ENCODE results near the gene SULT1A4.
"Not testable (repeated sequence)": the region's sequence is repeated elsewhere in the genome, so short reads cannot be mapped to it uniquely, and the experiment has no call there.

The SULT1A4 gene

GRCh38 chr16:29459706-29460646 is at the start of gene SULT1A4:
Gene SULT1A4, plus strand, starts transcription at chr16:29459913. Its CDS starts 1,473 bp downstream, at chr16:29461386.
- H3K4me3 ChIP-seq (ENCODE audit: low read depth, low read length); in situ Hi-C loops (cut with HindIII; ENCODE audit: low sequenced_read_pairs); DNase-seq (ENCODE audit: low read depth, low spot score): not testable (repeated sequence)

GRCh38 chr16:29423587-29423986 is 36.1 kb upstream of the SULT1A4 start:
- in situ Hi-C loops (cut with HindIII; ENCODE audit: low sequenced_read_pairs); DNase-seq (ENCODE audit: low read depth, low spot score); H3K4me3 ChIP-seq (ENCODE audit: low read depth, low read length): not testable (repeated sequence)

- H3K4me3 ChIP-seq (ENCODE audit: low read depth, low read length); in situ Hi-C loops (cut with HindIII; ENCODE audit: low sequenced_read_pairs); DNase-seq (ENCODE audit: low read depth, low spot score): not testable (repeated sequence)
Measured at GRCh38 chr16:29425390-29425789, 34.3 kb upstream of the SULT1A4 start.

- in situ Hi-C loops (cut with HindIII; ENCODE audit: low sequenced_read_pairs); DNase-seq (ENCODE audit: low read depth, low spot score); H3K4me3 ChIP-seq (ENCODE audit: low read depth, low read length): not testable (repeated sequence)
Measured at GRCh38 chr16:29453754-29454153, 6.0 kb upstream of the SULT1A4 start.

- in situ Hi-C loops (cut with HindIII; ENCODE audit: low sequenced_read_pairs); H3K4me3 ChIP-seq (ENCODE audit: low read depth, low read length); DNase-seq (ENCODE audit: low read depth, low spot score): not testable (repeated sequence)
Measured at GRCh38 chr16:29454269-29454668, 5.4 kb upstream of the SULT1A4 start, which contains the start of the genes BOLA2 and SLX1B. Gene BOLA2, minus strand, starts transcription at chr16:29454351. Its CDS starts 98 bp downstream, at chr16:29454253. Gene SLX1B, plus strand, starts transcription at chr16:29454533.

- in situ Hi-C loops (cut with HindIII; ENCODE audit: low sequenced_read_pairs); DNase-seq (ENCODE audit: low read depth, low spot score); H3K4me3 ChIP-seq (ENCODE audit: low read depth, low read length): not testable (repeated sequence)
Measured at GRCh38 chr16:29454828-29455227, 4.9 kb upstream of the SULT1A4 start.

- in situ Hi-C loops (cut with HindIII; ENCODE audit: low sequenced_read_pairs); DNase-seq (ENCODE audit: low read depth, low spot score); H3K4me3 ChIP-seq (ENCODE audit: low read depth, low read length): not testable (repeated sequence)
Measured at GRCh38 chr16:29457660-29458059, 2.1 kb upstream of the SULT1A4 start.

- in situ Hi-C loops (cut with HindIII; ENCODE audit: low sequenced_read_pairs); H3K4me3 ChIP-seq (ENCODE audit: low read depth, low read length); DNase-seq (ENCODE audit: low read depth, low spot score): not testable (repeated sequence)
Measured at GRCh38 chr16:29460647-29461030, 926 bp downstream of the SULT1A4 start.

GRCh38 chr16:29465985-29466824 is 6.5 kb downstream of the SULT1A4 start:
- H3K4me3 ChIP-seq (ENCODE audit: low read depth, low read length); in situ Hi-C loops (cut with HindIII; ENCODE audit: low sequenced_read_pairs); DNase-seq (ENCODE audit: low read depth, low spot score): not testable (repeated sequence)

- H3K4me3 ChIP-seq (ENCODE audit: low read depth, low read length); in situ Hi-C loops (cut with HindIII; ENCODE audit: low sequenced_read_pairs); DNase-seq (ENCODE audit: low read depth, low spot score): not testable (repeated sequence)
Measured at GRCh38 chr16:29466904-29467303, 7.2 kb downstream of the SULT1A4 start.

- H3K4me3 ChIP-seq (ENCODE audit: low read depth, low read length); DNase-seq (ENCODE audit: low read depth, low spot score); in situ Hi-C loops (cut with HindIII; ENCODE audit: low sequenced_read_pairs): not testable (repeated sequence)
Measured at GRCh38 chr16:29467654-29468366, 8.1 kb downstream of the SULT1A4 start.

GRCh38 chr16:29469660-29470059 is 9.9 kb downstream of the SULT1A4 start:
- DNase-seq (ENCODE audit: low read depth, low spot score); H3K4me3 ChIP-seq (ENCODE audit: low read depth, low read length); in situ Hi-C loops (cut with HindIII; ENCODE audit: low sequenced_read_pairs): not testable (repeated sequence)

GRCh38 chr16:29472065-29472464 is 12.4 kb downstream of the SULT1A4 start:
- in situ Hi-C loops (cut with HindIII; ENCODE audit: low sequenced_read_pairs); DNase-seq (ENCODE audit: low read depth, low spot score); H3K4me3 ChIP-seq (ENCODE audit: low read depth, low read length): not testable (repeated sequence)

- DNase-seq (ENCODE audit: low read depth, low spot score); in situ Hi-C loops (cut with HindIII; ENCODE audit: low sequenced_read_pairs); H3K4me3 ChIP-seq (ENCODE audit: low read depth, low read length): not testable (repeated sequence)
Measured at GRCh38 chr16:29482276-29482675, 22.6 kb downstream of the SULT1A4 start.

- in situ Hi-C loops (cut with HindIII; ENCODE audit: low sequenced_read_pairs); H3K4me3 ChIP-seq (ENCODE audit: low read depth, low read length); DNase-seq (ENCODE audit: low read depth, low spot score): not testable (repeated sequence)
Measured at GRCh38 chr16:29506308-29506707, 46.6 kb downstream of the SULT1A4 start, which contains the start of gene NPIPB12. Gene NPIPB12, minus strand, starts transcription at chr16:29506408.
